Activated T-cell treated with anti-CD3 and anti-CD28 coated beads for 48 hours (primary cell): Measurements from ENCODE around the gene C10orf62.
"Not testable (repeated sequence)": the region's sequence is repeated elsewhere in the genome, so short reads cannot be mapped to it uniquely, and the experiment has no call there.

Experiments
- DNase-seq: peaks from one replicate; pipeline ENCODE4 v3.0.0-alpha.2; 2020; ENCODE audit warnings: low read depth

C10orf62 gene

DNA sequence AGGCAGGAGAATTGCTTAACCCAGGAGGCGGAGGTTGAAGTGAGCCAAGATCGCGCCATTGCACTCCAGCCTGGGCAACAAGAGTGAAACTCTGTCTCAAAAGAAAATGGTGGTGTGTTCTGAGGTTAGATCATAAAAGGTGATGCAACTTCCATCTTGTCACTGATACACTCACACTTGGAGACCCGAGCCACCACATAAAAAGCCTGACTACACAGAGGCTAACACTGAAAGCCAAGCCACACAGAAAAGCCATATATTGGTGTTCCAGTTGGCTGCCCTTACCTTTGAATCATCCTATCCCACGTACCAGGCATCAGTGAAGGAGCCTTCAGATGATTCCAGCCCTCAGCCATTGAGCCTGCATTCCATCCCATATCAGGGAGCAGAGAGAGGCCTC is 39.8 kb downstream of the C10orf62 start:
- no peak for DNase-seq

DNA sequence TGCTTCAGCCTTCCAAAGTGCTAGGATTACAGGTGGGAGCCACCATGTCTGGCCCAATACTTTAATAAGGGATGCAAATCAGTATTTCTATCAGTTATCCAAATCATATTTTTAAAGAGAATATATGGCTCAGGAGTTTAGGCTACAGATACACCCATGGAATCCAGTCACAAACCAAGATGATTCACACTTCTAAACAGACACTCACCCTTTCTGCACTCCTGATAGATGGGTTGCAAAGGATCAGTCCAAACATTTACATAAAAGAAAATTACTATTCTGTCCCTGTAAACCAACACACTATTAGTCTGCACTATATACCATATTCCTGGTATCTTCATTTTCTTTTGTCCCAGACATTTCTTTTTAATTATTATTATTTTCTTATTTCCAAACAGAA is 41.6 kb downstream of the C10orf62 start:
- DNase-seq: no peak

DNA sequence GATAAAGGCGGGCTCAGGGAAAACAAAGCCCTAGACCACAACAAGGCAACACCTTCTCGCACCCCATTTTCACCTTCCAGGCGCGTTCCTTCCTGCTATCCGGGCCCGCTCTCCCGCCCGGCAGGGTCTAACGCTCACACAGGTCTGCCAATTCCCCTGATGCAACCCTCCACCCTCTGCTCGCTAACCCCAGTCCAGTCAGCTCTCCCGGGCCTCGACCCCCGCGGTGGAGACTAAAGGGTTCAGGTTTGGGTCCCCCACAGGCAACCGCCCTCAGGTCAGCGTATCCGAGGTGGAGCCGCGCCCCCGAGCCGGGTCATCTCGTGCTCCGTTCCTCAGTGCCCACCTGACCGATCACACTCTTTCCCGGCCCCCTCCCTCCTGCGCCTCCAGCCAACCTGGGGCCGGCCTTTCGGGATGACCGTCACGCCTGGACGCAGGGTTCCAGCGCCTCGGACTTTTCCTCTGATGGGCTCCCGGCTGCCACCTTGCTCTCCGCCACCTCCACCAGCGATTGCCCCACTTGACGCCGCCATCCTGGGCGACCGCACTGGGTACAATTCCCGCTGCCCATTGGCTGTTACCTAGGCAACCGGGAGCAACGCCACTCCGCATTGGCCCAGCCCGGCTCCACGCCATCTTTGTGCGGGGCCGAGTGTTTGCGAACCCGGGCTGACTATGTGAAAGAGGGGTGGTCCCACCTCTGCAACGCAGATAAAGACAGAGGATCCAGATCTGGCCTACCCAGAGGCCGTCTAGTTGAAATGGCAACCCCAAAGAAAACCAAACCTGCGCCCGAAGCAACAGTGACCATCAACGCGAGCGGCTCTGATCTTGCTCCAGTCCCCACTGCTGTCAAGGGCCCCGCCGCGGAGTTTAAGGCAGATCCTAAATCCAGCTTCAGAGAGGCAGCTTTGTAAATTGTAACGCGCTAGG is 43.7 kb downstream of the C10orf62 start, which contains the start of gene MORN4:
TSS of gene MORN4 (minus strand) at position 552 of the 936 bp plus-strand sequence. CDS start 13,847 bp downstream, outside the sequence.
- DNase-seq: peak; percentile 87

DNA sequence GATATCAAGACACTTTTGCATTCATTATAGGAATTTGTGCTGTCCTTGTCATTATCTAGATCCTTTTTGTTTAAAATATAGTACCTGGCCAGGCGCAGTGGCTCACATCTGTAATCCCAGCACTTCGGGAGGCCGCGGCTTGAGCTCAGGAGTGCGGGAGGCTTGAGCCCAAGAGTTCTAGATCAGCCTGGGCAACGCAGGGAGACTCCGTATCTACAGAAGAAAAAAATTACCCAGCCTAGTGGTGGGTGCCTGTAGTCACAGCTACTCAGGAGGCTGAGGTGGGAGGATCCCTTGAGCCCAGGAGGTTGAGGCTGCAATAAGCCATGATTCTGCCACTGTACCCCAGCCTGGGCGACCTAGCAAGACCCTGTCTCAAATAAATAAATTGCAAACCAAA is 44.4 kb downstream of the C10orf62 start:
- peak; percentile 8 for DNase-seq

DNA sequence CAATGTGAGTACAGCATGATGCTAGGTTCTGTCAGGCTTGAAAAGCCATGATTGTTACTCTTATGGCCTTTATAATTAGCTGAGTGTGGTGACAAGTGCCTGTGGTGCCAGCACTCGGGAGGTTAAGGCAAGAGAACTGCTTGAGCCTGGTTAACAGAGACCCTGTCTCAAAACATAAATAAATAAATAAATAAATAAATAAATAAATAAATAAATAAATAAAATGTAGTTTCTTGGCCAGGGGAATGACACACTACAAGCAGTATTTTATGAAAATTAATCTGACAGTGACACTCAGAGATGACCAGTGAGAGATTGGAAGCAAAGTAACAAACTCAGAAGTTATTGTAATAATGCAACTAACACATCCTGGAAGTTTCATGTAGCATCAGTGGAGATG is 46.1 kb downstream of the C10orf62 start:
- no peak for DNase-seq

DNA sequence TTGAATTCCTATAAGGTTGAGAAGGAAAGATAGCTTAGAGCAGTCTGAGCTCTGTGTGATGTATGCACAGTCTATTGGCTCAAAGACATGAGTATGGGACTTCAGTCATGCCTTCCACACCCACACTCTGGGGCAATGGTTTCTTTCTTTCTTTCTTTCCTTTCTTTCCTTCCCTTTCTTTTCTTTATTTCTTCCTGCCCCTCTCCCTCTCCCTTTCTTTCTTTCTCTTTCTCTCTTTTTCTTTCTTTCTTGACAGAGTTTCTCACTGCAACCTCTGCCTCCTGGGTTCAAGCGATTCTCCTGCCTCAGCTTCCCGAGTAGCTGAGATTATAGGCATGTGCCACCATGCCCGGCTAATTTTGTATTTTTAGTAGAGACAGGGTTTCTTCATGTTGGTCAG is 49.6 kb downstream of the C10orf62 start:
- DNase-seq: not testable (repeated sequence)

DNA sequence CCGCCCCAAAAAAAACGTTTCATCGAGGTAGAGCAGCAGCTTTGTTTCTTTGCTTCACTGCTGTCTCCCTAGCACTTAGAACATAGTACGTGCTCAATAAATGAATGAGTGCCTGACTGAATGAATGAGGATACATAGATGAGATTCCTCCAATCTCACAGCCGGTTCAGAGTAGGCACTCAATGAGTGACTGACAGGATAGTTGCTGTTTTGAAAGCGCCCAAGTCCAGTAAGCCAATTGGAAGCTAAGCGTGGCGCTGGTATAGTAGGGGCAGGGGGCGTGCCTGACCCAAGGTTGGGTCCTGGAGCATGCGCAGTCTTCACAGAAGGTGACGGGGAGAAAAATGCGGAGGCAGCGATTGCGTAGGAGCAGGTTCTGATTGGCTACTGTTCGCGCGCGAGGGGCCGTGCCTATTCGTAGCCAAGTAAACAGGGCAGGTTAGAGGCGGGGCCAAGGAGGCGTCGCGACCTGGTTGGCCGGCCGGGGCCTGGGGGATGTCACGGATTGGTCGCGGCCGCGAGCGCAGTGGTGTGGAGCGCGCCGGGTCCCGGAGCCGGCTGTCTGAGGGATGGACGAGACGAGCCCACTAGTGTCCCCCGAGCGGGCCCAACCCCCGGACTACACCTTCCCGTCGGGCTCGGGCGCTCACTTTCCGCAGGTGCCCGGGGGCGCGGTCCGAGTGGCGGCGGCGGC is 50.8 kb downstream of the C10orf62 start, which contains the start of gene PI4K2A:
TSS of gene PI4K2A (plus strand) at position 498 of the 694 bp plus-strand sequence. CDS start at position 570, 72 bp downstream.
- peak; percentile 97 for DNase-seq
